Measurements from ENCODE around the gene MMP11.

- TF ChIP-seq CTCF (IDR thresholded peaks at IDR 0.05) (no peak), POLR2A (IDR thresholded peaks at IDR 0.05) (no peak)
Observed at GRCh38 chr22:23782703-23783102, 10.1 kb downstream of the MMP11 start.
